PC-3 (cell line): ENCODE measurements around the gene IGDCC3.

Experiments used
- CTCF ChIP-seq: fragments of 300-600 bp; sonication (generic); conservative IDR thresholded peaks from 2 replicates; pipeline ENCODE4 v1.5.1; 2017; ENCODE audit warnings: antibody characterized with exemption, low read depth, mild to moderate bottlenecking, low read length
- EZH2 ChIP-seq: fragments of 300-600 bp; sonication (generic); IDR thresholded peaks from one replicate; pipeline ENCODE4 v1.6.1; 2017; ENCODE audit warnings: antibody characterized with exemption, mild to moderate bottlenecking, low read length; ENCODE audit not compliant: unreplicated experiment

- TF ChIP-seq CTCF (no peak), EZH2 (no peak)
Observed at GRCh38 chr15:65339920-65340319, 37.9 kb downstream of the IGDCC3 start.
